ENCODE measurements around the gene NMU. TPM values are rescaled to one million over a fixed set of nuclear protein-coding genes. Genes with fewer than 3 reads are reported as not detected.

Gene NMU
- total and polyA plus RNA-seq, 10 of the 15 experiments (the other 5 are each of a cell fraction or from before 2014, with no cell fraction given) = 0.33 TPM; not detected in 9

GRCh38 chr4:55610381-55610780, 25.7 kb downstream of the NMU start:
- Histone ChIP-seq H3K27me3 (replicated peaks in 1 of 2; ENCODE audit: control insufficient read depth in 2 of 2, insufficient read depth in 2 of 2, low read length in 1 of 2) (peaks cover 0 to 3% of the 10 kb centered on the region in 2 experiments; a peak in 1 of 4 replicates), H3K36me3 (ENCODE audit: control insufficient read depth in 2 of 2, insufficient read depth in 2 of 2, low read length in 1 of 2) (no peaks in the 10 kb centered on the region), H3K4me3 (no peak overlapping the region), H3K79me2 (ENCODE audit: control insufficient read depth, insufficient read depth, low read length) (no peaks in the 10 kb centered on the region), H3K9me3 (replicated peaks; ENCODE audit: control insufficient read depth, insufficient read depth, low read length) (no peaks in the 10 kb centered on the region), H3K4me2 (ENCODE audit: control insufficient read depth, insufficient read depth) (no peak overlapping the region), H3K4me1 (ENCODE audit: control insufficient read depth, insufficient read depth, low read length) (no peaks in the 10 kb centered on the region), H2AFZ (ENCODE audit: control insufficient read depth, low read depth, low read length) (no peak overlapping the region), H3K27ac (ENCODE audit: control insufficient read depth, insufficient read depth) (no peak overlapping the region), H4K20me1 (ENCODE audit: control insufficient read depth, insufficient read depth) (no peaks in the 10 kb centered on the region), H3K9ac (ENCODE audit: control insufficient read depth, insufficient read depth, low read length) (no peak overlapping the region)
- intact Hi-C loops (cut with micrococcal nuclease; ENCODE audit: unreplicated experiment) = no loop called here
- ATAC-seq (no peak), DNase-seq (ENCODE audit: low read depth, low spot score) (no peak), FAIRE-seq (no peak)
- POLR2A ChIA-PET = interaction anchor here (0.7 kb wide), 1 partner anchor 9 kb away, joined by 4 read pairs; no protein-coding TSS in a partner anchor
- BruUV-seq (replicated peaks) = no TSS peak
- SMC1A ChIA-PET (ENCODE audit: uncharacterized antibody, unreplicated experiment) = interaction anchor here (0.8 kb wide), 1 partner anchor 29 kb away, joined by 3 read pairs; no protein-coding TSS in a partner anchor
- in situ Hi-C loops (cut with MboI) = no loop called here
- RAD21 ChIA-PET (ENCODE audit: unreplicated experiment) = no interaction called here
- WGBS (ENCODE audit: insufficient coverage, insufficient replicate concordance, low lambda C conversion rate, missing lambda C conversion rate) = no CpG with 5 or more reads among the region's 2 CpGs
- CTCF ChIA-PET = no interaction called here
- TF ChIP-seq PAX5 (IDR thresholded peaks at IDR 0.05; ENCODE audit: borderline replicate concordance, low read depth, low read length) = no peak
- TF ChIP-seq HDAC6 (IDR thresholded peaks at IDR 0.05; ENCODE audit: unreplicated experiment) = no peak

GRCh38 chr4:55609393-55609866, 26.7 kb downstream of the NMU start:
- DNase-seq (ENCODE audit: low read depth, low spot score) (no peak), ATAC-seq (no peak; the same call in 2 of the 3 replicates), FAIRE-seq (no peak)
- Histone ChIP-seq H3K9me3 (replicated peaks; ENCODE audit: control insufficient read depth, insufficient read depth, low read length) (no peaks in the 10 kb centered on the region), H3K4me3 (no peak overlapping the region), H3K79me2 (ENCODE audit: control insufficient read depth, insufficient read depth, low read length) (no peaks in the 10 kb centered on the region), H3K4me1 (ENCODE audit: control insufficient read depth, insufficient read depth, low read length) (no peaks in the 10 kb centered on the region), H3K27ac (ENCODE audit: control insufficient read depth, insufficient read depth) (no peak overlapping the region), H3K4me2 (ENCODE audit: control insufficient read depth, insufficient read depth) (no peak overlapping the region), H3K9ac (ENCODE audit: control insufficient read depth, insufficient read depth, low read length) (no peak overlapping the region), H3K27me3 (replicated peaks in 1 of 2; ENCODE audit: control insufficient read depth in 2 of 2, insufficient read depth in 2 of 2, low read length in 1 of 2) (no peaks in the 10 kb centered on the region), H4K20me1 (ENCODE audit: control insufficient read depth, insufficient read depth) (no peaks in the 10 kb centered on the region), H2AFZ (ENCODE audit: control insufficient read depth, low read depth, low read length) (no peak overlapping the region), H3K36me3 (ENCODE audit: control insufficient read depth in 2 of 2, insufficient read depth in 2 of 2, low read length in 1 of 2) (no peaks in the 10 kb centered on the region)
- ChIA-PET CTCF (interaction anchor here (1.6 kb wide), 1 partner anchor 14 kb away, joined by 3 read pairs; no protein-coding TSS in a partner anchor), POLR2A (interaction anchor here (0.6 kb wide), 1 partner anchor 44 kb away, joined by 4 read pairs; no protein-coding TSS in a partner anchor), SMC1A (ENCODE audit: uncharacterized antibody, unreplicated experiment) (interaction anchor here (0.8 kb wide), 1 partner anchor 30 kb away, joined by 3 read pairs; no protein-coding TSS in a partner anchor), RAD21 (ENCODE audit: unreplicated experiment) (no interaction called here)
- no TSS peak for BruUV-seq (replicated peaks)
- intact Hi-C loops (cut with micrococcal nuclease; ENCODE audit: unreplicated experiment) (no loop called here), in situ Hi-C loops (cut with MboI) (no loop called here)
- WGBS (ENCODE audit: insufficient coverage, insufficient replicate concordance, low lambda C conversion rate, missing lambda C conversion rate) = 43% methylated on average over 6 of the region's 6 CpGs
- TF ChIP-seq BCL3 (IDR thresholded peaks at IDR 0.05; ENCODE audit: borderline replicate concordance, insufficient read depth, low read depth, low read length, poor library complexity, severe bottlenecking) = no peak
- TF ChIP-seq IKZF2 (IDR thresholded peaks at IDR 0.05) = no peak
- TF ChIP-seq RB1 (IDR thresholded peaks at IDR 0.05; ENCODE audit: borderline replicate concordance) = no peak
- TF ChIP-seq SKIL (IDR thresholded peaks at IDR 0.05; ENCODE audit: low read depth, poor library complexity, severe bottlenecking) = no peak
- no peak for TF ChIP-seq DPF2 (IDR thresholded peaks at IDR 0.05)
- no peak for TF ChIP-seq ZBED1 (IDR thresholded peaks at IDR 0.05; ENCODE audit: borderline replicate concordance)
- TF ChIP-seq POU2F2 (IDR thresholded peaks at IDR 0.05; ENCODE audit: borderline replicate concordance, low read depth, low read length) = no peak
- no peak for TF ChIP-seq ZNF24 (IDR thresholded peaks at IDR 0.05)
- TF ChIP-seq TBL1XR1 (IDR thresholded peaks at IDR 0.05; ENCODE audit: low read depth, low read length) = no peak
- TF ChIP-seq ZNF622 (IDR thresholded peaks at IDR 0.05) = no peak
- TF ChIP-seq CEBPB (IDR thresholded peaks at IDR 0.05; ENCODE audit: borderline replicate concordance in 1 of 2, low read depth in 2 of 2, low read length in 2 of 2) = no peak
- no peak for TF ChIP-seq RUNX3 (IDR thresholded peaks at IDR 0.05; ENCODE audit: low read length)
- TF ChIP-seq ZZZ3 (IDR thresholded peaks at IDR 0.05; ENCODE audit: control insufficient read depth, insufficient read length, low read depth) = no peak
- TF ChIP-seq TAF1 (IDR thresholded peaks at IDR 0.05; ENCODE audit: borderline replicate concordance, low read depth, low read length) = no peak

Measured in GM12878 (cell line).